ENCODE measurements around the gene HTT. TPM values are rescaled to one million over a fixed set of nuclear protein-coding genes. Genes with fewer than 3 reads are reported as not detected.

HTT gene
- total RNA-seq, 1 experiment from 2014 or later = 33.4 TPM

DNA sequence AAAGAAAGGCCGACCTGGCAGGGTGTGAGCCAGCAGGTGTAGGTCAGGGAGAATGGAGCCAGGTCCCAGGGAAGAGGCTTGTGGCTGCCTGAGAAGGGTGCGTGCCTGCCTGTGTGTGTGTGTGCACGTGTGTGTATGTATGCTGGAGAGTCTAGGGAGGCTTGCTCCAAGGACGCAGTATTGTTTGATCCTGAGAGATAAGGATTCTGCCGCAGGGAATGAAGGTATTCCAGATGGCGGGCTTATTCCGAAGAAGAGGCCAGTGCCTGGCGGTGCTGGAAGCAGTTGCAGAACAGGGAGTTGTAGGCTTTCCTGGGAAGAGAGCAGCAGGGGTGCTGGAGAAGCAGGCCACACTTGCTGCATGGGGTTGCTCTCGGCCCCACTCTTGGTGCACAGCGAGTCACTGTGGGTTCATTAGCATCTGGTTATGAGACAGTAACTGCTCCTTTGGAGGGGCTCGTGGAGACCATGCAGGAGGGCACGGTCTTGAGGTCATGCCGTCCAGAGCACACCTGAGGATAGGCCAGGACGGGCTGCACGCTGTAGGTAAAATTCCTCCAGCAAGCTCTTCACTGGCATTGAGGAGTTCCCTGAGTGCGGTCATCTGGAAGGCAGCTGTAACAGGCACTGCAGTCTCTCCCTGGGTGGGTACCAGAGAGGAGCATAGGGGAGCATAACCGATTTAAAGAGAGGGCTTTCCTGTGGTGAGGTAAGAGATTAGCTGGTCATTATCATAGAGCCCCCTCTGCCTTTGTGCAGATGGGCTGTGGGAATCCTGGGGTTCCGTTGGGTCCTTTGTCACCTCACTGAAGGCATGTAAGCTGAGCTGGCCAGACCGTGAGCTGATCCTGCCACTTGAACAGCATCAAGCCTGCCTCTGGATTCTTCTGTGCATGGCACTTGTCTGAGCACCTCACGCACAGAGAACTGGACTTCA lies 144.6 kb downstream of the HTT start:
- no peak for DNase-seq (ENCODE audit: low spot score)

DNA sequence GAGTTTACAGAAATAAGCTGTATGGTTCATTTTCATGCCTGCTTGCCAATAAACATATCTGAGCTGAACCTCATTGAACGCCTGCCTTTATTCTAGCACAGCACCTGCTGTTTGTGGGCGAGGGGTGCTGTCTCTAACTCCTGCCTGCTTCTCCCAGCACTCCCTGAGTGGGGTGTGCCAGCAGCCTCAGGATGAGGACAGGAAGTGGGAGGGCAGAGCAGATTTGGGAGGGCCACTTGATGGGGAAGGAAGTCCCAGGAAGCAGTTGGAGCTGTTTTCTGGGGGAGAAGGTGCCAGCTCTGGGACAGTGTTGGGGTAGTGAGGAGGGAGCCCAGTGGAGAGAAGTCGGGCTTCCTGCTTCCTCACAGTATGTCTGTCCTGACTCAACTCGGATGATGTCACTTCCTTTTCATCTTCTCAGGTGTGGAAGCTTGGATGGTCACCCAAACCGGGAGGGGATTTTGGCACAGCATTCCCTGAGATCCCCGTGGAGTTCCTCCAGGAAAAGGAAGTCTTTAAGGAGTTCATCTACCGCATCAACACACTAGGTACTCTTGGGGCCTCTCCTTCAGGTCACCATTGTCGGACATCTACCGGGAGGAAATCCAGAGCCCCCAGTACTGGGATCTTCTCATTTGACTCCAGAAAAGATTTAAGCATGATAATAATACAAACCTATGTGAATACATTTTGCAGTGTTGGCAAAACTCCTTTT lies 145.4 kb downstream of the HTT start:
- no peak for DNase-seq (ENCODE audit: low spot score)

DNA sequence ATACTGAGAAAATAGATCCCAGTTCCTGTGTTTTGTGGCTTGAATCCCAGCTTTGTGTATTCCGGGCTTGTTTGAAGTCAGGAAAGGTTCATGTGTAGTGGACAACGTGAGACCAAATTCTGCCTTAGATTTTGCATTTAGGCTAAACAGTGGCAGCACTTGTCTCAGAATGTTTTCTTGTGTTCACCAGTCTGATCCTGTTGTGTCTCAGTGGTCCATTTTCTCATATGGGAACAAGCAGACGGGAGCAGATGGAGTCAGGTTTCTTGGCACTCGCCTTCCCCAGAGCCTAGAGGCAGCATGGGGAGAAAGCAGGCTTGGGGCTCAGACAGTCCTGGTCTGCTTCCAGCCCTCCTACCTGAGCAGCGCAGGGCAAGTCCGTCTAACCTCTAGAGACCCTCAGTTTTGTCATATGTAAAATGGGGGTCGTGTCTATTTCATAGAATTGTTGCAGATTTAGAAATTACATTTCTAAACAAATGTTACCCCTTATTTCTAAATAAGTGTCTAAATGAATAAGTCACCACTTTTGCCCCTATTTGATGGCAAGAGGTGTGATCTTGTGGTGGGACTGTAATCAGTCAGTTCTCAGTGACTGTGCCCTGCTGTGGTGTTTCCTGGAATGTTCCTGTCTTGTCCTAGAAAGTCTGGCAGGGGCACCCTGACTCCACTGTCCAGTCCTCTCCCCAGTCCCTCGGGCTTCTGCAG lies 146.1 kb downstream of the HTT start:
- no peak for DNase-seq (ENCODE audit: low spot score)

DNA sequence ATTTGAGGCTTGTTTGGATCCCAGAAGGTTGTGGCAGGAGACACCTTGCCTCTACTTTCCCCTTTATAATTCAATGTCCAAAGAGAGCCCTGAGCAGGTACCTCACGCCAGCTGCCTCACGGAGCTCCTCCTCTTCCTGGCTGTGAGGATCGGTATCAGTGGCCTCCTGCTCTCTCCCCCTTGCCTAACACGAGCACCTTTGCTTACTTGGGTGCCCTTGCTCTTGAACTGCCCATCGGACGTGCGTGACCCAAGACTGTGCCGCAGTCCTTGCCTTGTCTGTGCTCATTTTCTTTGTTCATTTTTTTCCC lies 146.7 kb downstream of the HTT start:
- no peak for DNase-seq (ENCODE audit: low spot score)

DNA sequence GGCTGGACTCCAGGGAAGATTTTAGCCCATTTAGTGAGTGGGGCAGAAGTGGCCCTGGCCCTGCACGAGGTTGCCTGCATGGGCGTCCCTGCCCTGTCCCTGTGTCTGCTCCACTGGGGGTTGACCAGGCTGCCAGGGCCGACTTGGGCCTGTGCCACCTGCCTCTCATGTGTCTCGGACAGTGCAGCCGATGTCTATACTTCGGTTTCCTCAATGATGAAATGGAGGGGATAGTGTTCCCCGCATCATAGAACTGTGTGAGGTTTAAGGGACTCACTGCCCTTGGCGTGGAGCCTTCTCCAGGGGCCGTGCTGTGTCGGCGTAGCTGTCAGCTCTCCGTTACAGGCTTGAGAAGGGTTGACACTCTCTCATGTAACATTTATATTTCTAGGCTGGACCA lies 147.5 kb downstream of the HTT start:
- no peak for DNase-seq (ENCODE audit: low spot score)

DNA sequence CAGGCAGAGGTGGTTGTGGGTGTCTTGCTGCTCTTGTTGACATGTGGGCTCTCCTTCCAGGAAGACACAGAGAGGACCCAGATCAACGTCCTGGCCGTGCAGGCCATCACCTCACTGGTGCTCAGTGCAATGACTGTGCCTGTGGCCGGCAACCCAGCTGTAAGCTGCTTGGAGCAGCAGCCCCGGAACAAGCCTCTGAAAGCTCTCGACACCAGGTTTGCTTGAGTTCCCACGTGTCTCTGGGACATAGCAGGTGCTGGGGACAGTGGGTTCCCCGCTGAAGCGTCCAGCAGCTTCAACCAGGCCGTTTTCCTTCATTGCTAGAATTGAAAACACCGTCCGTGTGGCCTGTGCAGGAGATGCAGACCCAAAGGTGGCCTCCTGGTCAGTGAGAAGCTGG lies 148.9 kb downstream of the HTT start:
- DNase-seq (ENCODE audit: low spot score) = no peak

DNA sequence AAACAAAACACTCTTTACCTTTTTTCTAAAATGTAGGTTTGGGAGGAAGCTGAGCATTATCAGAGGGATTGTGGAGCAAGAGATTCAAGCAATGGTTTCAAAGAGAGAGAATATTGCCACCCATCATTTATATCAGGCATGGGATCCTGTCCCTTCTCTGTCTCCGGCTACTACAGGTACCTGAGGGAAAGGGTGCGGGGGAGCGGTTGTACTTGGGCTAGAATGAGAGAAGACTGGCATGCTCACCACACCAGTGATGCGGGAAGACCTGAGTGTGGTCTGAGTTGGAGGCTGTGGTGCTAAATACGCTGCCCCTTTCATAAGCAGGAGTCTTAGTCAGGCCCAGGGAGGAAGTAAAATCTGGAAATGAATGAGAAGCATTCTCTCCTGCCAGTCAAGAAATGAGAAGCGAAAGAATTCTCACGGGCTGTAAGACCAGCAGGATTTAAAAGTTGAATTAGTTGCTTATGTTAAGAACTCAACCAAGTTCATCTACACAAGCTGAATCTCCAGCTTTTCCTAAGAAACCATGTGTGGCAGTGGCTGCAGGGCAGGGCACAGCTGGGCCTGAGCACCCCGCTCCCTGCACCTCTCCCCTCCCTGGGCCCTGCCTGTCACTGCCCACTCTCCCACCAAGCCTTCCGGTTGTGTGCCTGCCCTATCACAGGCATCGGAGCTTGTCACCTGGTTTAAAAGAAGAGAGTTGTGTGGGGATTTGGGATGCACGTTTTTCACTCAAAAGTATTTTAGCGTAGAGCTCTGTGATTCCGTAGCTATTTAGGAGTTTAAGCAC lies 149.7 kb downstream of the HTT start:
- no peak for DNase-seq (ENCODE audit: low spot score)

DNA sequence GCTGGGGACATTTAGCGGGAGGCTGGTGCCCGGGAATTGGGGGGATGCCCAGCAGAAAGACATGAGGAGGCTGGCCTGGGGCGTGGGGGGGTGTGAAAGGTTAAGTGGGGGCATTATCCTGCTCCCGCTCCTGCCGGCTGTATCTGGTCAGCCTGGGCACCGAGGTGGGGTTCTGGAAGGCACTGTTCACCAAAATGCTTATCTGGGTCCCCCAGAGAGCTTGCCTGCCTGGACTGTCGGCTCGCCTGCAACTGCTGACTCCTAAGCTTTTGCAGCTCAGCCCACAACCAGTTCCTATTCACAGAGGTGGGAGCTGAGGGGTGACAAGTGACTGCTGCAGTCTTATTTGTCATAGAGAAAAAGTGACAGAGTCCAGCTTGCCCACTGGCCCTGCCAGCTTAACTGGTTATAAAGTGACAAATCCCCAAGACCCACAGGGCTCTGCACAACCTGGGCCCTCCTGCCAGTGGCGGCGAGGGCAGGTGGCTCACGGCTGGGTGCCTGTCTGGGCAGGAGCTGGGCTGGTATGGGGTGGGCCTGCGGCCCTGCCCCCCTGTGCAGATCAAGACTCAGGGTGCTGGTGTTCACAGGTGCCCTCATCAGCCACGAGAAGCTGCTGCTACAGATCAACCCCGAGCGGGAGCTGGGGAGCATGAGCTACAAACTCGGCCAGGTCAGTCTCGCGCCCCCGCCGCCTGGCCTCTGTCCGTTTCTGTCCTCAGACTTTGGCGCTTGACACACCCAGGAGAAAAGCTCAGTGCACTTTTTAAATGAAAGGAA lies 150.8 kb downstream of the HTT start:
- DNase-seq (ENCODE audit: low spot score) = no peak

DNA sequence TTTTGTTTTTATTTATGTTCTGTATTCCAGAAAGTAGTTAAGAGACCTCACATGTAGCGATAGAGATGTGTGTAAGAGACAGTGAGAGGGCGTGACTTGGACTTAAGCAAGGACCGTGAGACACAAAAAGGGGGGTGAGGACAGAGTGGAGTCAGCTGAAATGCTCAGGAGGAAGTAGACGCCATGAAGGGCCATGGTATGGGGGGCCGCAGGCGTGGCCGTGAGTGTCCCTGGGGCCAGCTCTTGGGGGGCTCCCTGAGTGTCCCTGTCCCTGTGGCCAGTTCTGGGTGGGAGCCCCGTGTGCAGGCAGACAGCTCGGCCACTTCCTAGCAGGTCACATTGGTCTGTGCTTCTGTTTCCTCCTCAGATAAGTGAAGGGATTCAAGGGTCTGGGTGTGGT lies 151.5 kb downstream of the HTT start:
- no peak for DNase-seq (ENCODE audit: low spot score)

DNA sequence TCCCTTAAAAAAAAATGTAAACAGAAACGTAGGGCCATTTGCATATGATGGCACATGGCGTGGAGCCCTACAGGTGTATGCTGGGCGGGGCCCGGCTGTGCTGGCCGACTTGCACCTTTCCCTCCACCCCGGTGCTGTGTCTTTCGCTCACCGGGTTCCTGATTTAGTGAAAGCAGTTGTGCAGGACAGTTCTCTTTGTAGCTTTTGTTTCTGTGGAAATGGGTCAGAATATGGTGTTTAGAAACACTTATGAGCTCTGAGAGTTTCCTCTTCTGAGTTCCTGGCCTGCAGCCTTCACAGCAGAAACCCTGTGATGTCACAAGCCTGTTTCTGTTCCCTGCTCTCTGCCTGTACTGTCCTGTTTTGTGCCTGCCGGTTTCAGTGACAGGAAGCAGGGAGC lies 152.0 kb downstream of the HTT start:
- no peak for DNase-seq (ENCODE audit: low spot score)

DNA sequence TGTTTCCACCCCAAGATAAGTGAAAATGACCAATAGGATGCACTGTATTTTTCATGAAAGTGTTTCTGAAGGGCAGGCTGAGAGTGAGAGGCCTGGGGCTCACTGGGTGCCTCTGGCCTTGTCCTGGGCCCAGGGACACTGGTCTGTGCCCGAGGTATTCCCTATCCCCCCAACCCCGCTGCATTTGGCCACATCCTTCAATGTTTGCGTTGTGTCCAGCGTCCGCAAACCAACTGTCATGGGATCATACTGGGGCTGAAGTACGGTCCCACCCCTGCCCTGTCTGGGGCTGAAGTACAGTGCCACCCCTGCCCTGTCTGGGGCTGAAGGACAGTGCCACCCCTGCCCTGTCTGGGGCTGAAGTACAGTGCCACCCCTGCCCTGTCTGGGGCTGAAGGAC lies 152.5 kb downstream of the HTT start:
- no peak for DNase-seq (ENCODE audit: low spot score)

DNA sequence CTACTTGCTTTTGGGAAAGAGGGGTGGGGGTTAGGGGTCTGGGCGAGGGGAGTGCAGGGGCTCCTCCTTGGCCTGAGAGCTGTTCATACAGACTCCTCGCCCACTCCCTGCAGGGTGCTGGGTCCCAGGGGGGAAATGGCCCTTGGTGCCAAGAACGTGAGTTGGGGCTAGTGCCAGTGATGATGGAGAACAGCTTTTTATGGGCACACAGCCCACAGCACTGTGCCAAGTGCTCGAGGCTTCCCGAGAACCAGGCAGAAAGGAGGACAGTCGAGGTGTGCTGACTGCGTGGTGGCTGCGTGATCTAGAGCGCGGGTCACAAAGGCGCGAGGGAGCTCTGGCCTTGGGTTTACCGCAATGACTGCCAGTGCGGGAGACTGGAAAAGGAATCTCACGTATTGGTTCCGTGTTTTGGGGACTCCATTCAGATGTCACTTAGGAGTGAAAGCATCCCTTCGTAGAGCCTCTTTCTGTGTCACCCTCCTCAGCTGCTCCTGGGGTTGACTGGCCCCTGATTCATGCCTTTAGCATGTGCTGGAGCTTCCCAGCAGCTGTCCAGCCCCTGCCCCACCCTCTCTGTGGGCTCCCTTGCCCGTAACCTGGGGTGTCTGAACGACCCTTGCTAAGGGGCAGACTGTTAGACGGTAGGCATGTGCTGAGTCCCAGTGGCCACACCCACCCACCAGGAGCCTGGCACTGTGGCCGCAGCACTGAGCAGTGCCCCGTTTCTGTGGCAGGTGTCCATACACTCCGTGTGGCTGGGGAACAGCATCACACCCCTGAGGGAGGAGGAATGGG lies 153.6 kb downstream of the HTT start:
- DNase-seq (ENCODE audit: low spot score) = no peak

DNA sequence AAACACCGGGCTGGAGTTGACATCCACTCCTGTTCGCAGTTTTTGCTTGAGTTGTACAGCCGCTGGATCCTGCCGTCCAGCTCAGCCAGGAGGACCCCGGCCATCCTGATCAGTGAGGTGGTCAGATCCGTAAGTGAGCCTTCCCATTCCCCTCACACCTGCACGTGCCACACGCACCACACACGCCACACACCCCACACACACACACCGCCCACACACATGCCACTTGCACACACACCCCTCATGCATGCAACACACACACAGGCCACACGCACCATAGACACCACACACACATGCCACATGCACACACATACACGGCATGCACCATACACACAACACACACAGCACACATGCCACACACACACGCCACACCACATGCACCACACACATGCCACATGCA lies 154.4 kb downstream of the HTT start:
- DNase-seq (ENCODE audit: low spot score) = no peak

DNA sequence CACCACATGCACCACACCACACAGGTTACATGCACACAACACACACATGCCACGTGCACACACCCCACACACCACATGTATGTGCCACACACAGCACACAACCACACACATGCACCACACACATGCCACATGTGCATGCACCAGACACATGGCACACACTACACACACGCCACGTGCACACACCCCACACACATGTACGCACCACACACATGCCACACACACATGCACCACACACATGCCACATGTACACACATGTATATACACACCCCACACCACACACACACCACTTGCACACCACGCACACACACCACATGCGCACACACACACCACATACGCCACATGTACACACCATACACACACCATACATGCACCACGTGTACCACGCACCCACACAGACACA lies 154.8 kb downstream of the HTT start:
- DNase-seq (ENCODE audit: low spot score) = no peak

DNA sequence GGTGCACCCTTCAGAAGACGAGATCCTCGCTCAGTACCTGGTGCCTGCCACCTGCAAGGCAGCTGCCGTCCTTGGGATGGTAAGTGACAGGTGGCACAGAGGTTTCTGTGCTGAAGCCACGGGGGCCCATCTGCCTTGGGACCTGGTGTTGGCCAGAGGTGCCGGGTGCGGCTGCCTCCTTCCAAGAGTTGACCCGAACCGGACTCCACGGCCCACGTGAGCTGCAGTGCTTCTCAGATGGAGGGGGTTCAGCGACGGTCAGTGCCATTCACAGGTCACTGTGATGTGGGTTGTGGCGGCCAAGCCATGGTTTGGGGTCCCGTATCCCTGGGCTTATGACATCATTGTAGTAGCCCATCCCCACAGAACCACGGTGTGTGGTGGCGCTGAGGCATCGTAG lies 155.5 kb downstream of the HTT start:
- no peak for DNase-seq (ENCODE audit: low spot score)

DNA sequence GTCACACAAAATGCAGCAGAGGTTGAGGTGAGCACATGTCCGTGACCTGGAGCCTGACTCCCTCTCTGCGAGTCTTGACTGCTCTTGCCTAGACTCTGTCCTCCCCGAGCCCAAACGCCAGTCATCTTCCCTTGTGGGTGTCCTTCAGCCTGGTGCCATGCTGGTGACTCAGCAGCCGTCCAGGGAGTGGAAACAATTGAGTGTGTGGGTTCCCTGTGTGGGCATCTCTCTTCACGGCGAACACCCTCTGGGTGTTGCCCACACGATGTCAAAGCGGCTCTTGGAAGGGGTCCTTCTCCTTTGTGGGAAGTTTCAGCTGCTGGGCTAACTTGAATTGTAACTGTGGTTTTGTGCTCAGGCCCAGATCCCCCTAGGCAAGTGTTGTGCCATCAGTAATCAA lies 157.0 kb downstream of the HTT start:
- DNase-seq (ENCODE audit: low spot score) = no peak

DNA sequence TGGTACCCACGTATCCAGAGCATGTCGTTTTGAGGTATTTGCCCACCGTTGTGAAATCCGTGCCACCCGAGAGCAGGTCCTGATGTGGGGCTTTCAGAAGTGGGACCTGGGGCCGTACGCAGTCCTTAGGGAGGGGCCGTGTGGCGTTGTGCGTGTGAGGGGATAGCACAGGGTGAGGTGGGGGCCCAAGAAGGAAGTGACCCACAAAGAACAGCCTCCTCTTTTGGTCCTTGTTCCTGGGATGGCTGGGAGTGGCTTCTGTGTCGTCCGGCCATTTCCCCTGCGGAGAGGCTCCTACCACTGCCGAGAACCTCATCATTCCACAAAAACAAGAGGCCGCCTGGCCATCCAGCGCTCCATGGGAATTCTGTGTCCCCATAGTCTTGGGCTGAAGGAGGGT lies 157.5 kb downstream of the HTT start:
- DNase-seq (ENCODE audit: low spot score) = no peak

DNA sequence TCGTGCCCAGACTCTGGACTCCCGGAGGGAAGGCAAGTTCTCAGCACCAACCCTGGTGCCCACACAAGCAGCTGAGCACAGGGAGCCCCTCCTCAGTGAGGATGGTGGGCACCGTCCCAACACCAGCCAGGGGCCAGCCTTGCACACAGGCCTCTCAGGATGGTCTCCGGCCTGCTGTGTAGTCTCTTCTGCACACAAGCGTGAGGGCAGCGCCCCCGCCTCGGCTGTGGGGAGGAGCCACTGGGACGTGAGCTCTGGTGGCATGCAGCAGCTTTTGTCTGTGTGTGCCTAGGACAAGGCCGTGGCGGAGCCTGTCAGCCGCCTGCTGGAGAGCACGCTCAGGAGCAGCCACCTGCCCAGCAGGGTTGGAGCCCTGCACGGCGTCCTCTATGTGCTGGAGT lies 158.4 kb downstream of the HTT start:
- DNase-seq (ENCODE audit: low spot score) = no peak

DNA sequence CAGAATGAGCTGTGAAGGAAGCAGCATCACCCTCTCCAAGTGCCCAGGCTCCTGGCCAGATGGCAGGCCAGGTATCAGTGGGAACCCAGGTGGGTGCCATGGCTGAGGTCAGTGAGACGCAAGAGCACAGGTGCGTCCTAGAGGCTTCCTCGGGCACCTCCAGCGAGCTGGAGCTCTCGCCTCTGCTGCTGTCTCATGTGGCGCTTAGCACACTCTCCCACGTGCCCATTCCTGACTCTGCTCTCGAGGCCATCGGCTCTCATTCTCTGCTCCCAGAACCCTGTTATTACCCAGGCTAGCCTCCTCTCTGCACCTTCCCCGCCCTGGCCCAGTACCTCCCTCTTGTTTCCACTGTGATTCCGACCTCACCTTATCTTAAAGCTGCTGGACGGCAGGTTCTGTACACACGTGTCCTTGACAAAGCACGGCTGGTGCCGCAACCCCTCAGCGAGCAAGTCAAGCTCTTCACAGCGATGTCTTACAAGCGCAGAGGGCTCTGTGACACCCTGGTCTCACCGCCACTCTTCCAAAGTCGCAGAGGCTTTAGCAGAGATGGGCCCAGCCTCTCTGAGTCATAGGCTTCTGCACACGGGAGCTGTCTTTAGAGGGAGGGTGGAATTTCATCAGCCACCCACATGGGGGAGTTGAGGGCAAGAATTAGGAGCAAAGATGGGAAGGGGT lies 159.1 kb downstream of the HTT start:
- DNase-seq (ENCODE audit: low spot score) = no peak
